GM12878 (cell line): ENCODE measurements around the gene ARHGAP30. TPM values are rescaled to one million over a fixed set of nuclear protein-coding genes. Genes with fewer than 3 reads are reported as not detected.
"Not testable (repeated sequence)": the region's sequence is repeated elsewhere in the genome, so short reads cannot be mapped to it uniquely, and the experiment has no call there.

Experiments
- ATAC-seq: fragments of 200-7000 bp; cut with Tn5 transposase; 3 replicates; pipeline ENCODE4 v1.9.1; 2020; ENCODE audit warnings: mild to moderate bottlenecking, moderate library complexity
- BruUV-seq: library from RNA; stranded (reverse); fragments of 400-500 nt; replicated peaks from 2 replicates; lab custom pipeline; 2021; lab: Mats Ljungman, UMichigan
- CTCF ChIA-PET: fragments of 300-600 bp; sonication (Branson Sonifier 250); formaldehyde crosslinking; extraction: SDS; loops from one replicate; lab custom pipeline; 2021; ENCODE audit warnings: inconsistent platforms; lab: Yijun Ruan, JAX
- POLR2A ChIA-PET: fragments of 350-600 bp; formaldehyde crosslinking; extraction: SDS; loops from one replicate; lab custom pipeline; 2021; ENCODE audit warnings: inconsistent platforms; lab: Charles Lee
- RAD21 ChIA-PET: fragments of 300-600 bp; sonication (Branson Sonifier 250); formaldehyde crosslinking; loops from one replicate; lab custom pipeline; 2023; ENCODE audit warnings: antibody characterized with exemption; ENCODE audit not compliant: unreplicated experiment; lab: Charles Lee
- SMC1A ChIA-PET: fragments of 300-600 bp; sonication (Branson Sonifier 250); formaldehyde crosslinking; loops from one replicate; lab custom pipeline; 2023; ENCODE audit not compliant: unreplicated experiment, uncharacterized antibody; lab: Charles Lee
- DNase-seq: peaks from one replicate; pipeline ENCODE4 v3.0.0-alpha.2; 2011; ENCODE audit warnings: low read depth, low spot score
- FAIRE-seq: peaks from 3 replicates; lab custom pipeline; 2011; peaks lifted over from hg19 to GRCh38; lab: Jason Lieb, UNC
- H2AFZ ChIP-seq: 2 replicates; pipeline ENCODE4 v1.6.0; 2011; ENCODE audit warnings: low read depth, low read length, control low read depth; ENCODE audit not compliant: control insufficient read depth
- H3K27ac ChIP-seq: 2 replicates; pipeline ENCODE4 v1.5.1; 2011; ENCODE audit warnings: control low read depth; ENCODE audit not compliant: control insufficient read depth, insufficient read depth
- H3K27me3 ChIP-seq, 2 experiments: replicated peaks in 1 of 2; 2 replicates each; pipeline versions ENCODE4 v1.6.0 to v1.6.1; 2011; ENCODE audit warnings: low read length in 1 of 2; ENCODE audit not compliant: control insufficient read depth in 2 of 2, insufficient read depth in 2 of 2
- H3K36me3 ChIP-seq, 2 experiments: 2 replicates each; pipeline ENCODE4 v1.5.1; 2011; ENCODE audit warnings: low read length in 1 of 2; ENCODE audit not compliant: control insufficient read depth in 2 of 2, insufficient read depth in 2 of 2
- H3K4me1 ChIP-seq: 2 replicates; pipeline ENCODE4 v1.6.1; 2011; ENCODE audit warnings: mild to moderate bottlenecking, low read length, moderate library complexity, mixed read lengths; ENCODE audit not compliant: control insufficient read depth, insufficient read depth
- H3K4me2 ChIP-seq: 2 replicates; pipeline ENCODE4 v1.6.0; 2011; ENCODE audit warnings: control low read depth; ENCODE audit not compliant: control insufficient read depth, insufficient read depth
- H3K4me3 ChIP-seq: fragments of 200-600 bp; sonication (generic); 2 replicates; pipeline ENCODE4 v1.5.1; 2016
- H3K79me2 ChIP-seq: 2 replicates; pipeline ENCODE4 v1.6.0; 2011; ENCODE audit warnings: low read length; ENCODE audit not compliant: control insufficient read depth, insufficient read depth
- H3K9ac ChIP-seq: 2 replicates; pipeline ENCODE4 v1.8.0; 2011; ENCODE audit warnings: low read length, control low read depth, mixed read lengths; ENCODE audit not compliant: control insufficient read depth, insufficient read depth
- H3K9me3 ChIP-seq: replicated peaks from 3 replicates; pipeline ENCODE4 v1.5.1; 2011; ENCODE audit warnings: mild to moderate bottlenecking, low read length; ENCODE audit not compliant: control insufficient read depth, insufficient read depth
- H4K20me1 ChIP-seq: 2 replicates; pipeline ENCODE4 v1.6.0; 2011; ENCODE audit not compliant: control insufficient read depth, insufficient read depth
- ASH2L ChIP-seq: fragments of 300-600, 200-600 bp; sonication (generic); IDR thresholded peaks from 2 replicates; pipeline ENCODE4 v1.6.1; 2017; ENCODE audit warnings: low read depth, mild to moderate bottlenecking, borderline replicate concordance
- CBFB ChIP-seq: IDR thresholded peaks from 2 replicates; pipeline ENCODE4 v1.6.1; 2016; ENCODE audit warnings: antibody characterized with exemption, low read depth
- HDAC6 ChIP-seq: fragments of 200-600 bp; sonication (generic); IDR thresholded peaks from one replicate; pipeline ENCODE4 v1.8.0; 2017; ENCODE audit warnings: antibody characterized with exemption; ENCODE audit not compliant: unreplicated experiment
- IRF5 ChIP-seq: fragments of 450-650 bp; IDR thresholded peaks from 2 replicates; pipeline ENCODE4 v1.6.1; 2017; ENCODE audit warnings: borderline replicate concordance
- JUND ChIP-seq: IDR thresholded peaks from 2 replicates; pipeline ENCODE4 v1.6.1; 2012; ENCODE audit warnings: low read depth, mild to moderate bottlenecking, low read length, improper control_type of control experiment, moderate library complexity
- MEF2A ChIP-seq: IDR thresholded peaks from 2 replicates; pipeline ENCODE4 v1.6.1; 2011; ENCODE audit warnings: low read depth, mild to moderate bottlenecking, low read length, moderate library complexity; ENCODE audit not compliant: insufficient read depth
- MEF2B ChIP-seq: fragments of 450-650 bp; IDR thresholded peaks from 2 replicates; pipeline ENCODE4 v1.6.1; 2018; ENCODE audit warnings: mild to moderate bottlenecking, moderate library complexity; ENCODE audit not compliant: partially characterized antibody, poor library complexity, severe bottlenecking
- NR2F1 ChIP-seq: fragments of 450-650 bp; conservative IDR thresholded peaks from 2 replicates; pipeline ENCODE4 v1.6.1; 2017; ENCODE audit warnings: mild to moderate bottlenecking
- PAX8 ChIP-seq: fragments of 450-650 bp; IDR thresholded peaks from 2 replicates; pipeline ENCODE4 v1.6.1; 2017; ENCODE audit warnings: mild to moderate bottlenecking, moderate library complexity
- POLR2AphosphoS2 ChIP-seq: IDR thresholded peaks from 2 replicates; pipeline ENCODE4 v1.6.1; 2011; ENCODE audit warnings: low read depth, mild to moderate bottlenecking, low read length, improper control_type of control experiment, moderate library complexity
- TBL1XR1 ChIP-seq: IDR thresholded peaks from 2 replicates; pipeline ENCODE4 v1.6.1; 2012; ENCODE audit warnings: low read depth, low read length, improper control_type of control experiment
- YY1 ChIP-seq: IDR thresholded peaks from 2 replicates; pipeline ENCODE4 v1.6.1; 2011; ENCODE audit warnings: low read depth, mild to moderate bottlenecking, low read length
- WGBS: methylation state at CpG from one replicate; pipeline ENCODE4 v1.1.6; 2016; ENCODE audit warnings: low lambda C conversion rate; ENCODE audit not compliant: insufficient replicate concordance, insufficient coverage; ENCODE audit errors: missing lambda C conversion rate; 5-methylcytosine and 5-hydroxymethylcytosine counted together
- in situ Hi-C: fragments of 300-500 bp; cut with MboI; formaldehyde crosslinking; loops from 9 replicates; pipeline ENCODE4 v1.14.3; 2018; ENCODE audit warnings: mixed read lengths
- intact Hi-C: fragments of 100-400 bp; cut with micrococcal nuclease; formaldehyde crosslinking; loops from one replicate; pipeline ENCODE4 v1.14.2; 2022; ENCODE audit not compliant: unreplicated experiment
- polyA plus RNA-seq, 11 experiments: library from polyadenylated mRNA; depleted of rRNA in 4 of 11; unstranded in 6 of 11; stranded (reverse) in 5 of 11; fragments of >200 nt; fragmentation: Nextera tagmentation in 4 of 11; fragmentation: Illumina TruSeq in 1 of 11; extraction: Ambion mirVana in 4 of 11; extraction: Trizol in 1 of 11; gene quantifications; 1 replicate in 1 of 11; 2 replicates in 10 of 11; pipeline versions ENCODE4 v1.2.1 to v1.2.3, GENCODE V29; 2011 to 2016; ENCODE audit warnings: inconsistent platforms in 2 of 11, missing spikeins in 2 of 11, low read depth in 1 of 11
- total RNA-seq, 4 experiments: library from RNA; depleted of rRNA in 3 of 4; stranded (reverse); fragments of >200 nt in 3 of 4; fragmentation: Illumina TruSeq in 1 of 4; extraction: Trizol in 1 of 4; gene quantifications; 2 replicates each; pipeline versions ENCODE4 v1.2.1 to v1.2.3, GENCODE V29; 2013 to 2021
- TF ChIP-seq, protein P1 (sequence below): fragments of 450-650 bp; IDR thresholded peaks from 2 replicates; pipeline ENCODE4 v1.6.1; 2017; ENCODE audit warnings: mild to moderate bottlenecking, low read depth, inconsistent platforms; ENCODE audit not compliant: poor library complexity, severe bottlenecking

Gene ARHGAP30
- total and polyA plus RNA-seq, 10 of the 15 experiments (the other 5 are each of a cell fraction or from before 2014, with no cell fraction given): 12.9 to 143 (median 76.3) TPM

- H3K4me3 ChIP-seq, in situ Hi-C loops, H3K36me3 ChIP-seq, H3K4me2 ChIP-seq, DNase-seq, H2AFZ ChIP-seq, ATAC-seq, intact Hi-C loops, FAIRE-seq, H3K9ac ChIP-seq, H3K9me3 ChIP-seq, H3K27me3 ChIP-seq, H3K27ac ChIP-seq, BruUV-seq: not testable (repeated sequence)
- 46% methylated on average over 6 of the region's 6 CpGs for WGBS
- peaks cover 11% of the 10 kb centered on the region; the same call in 1 of the 2 replicates for H4K20me1 ChIP-seq
- ChIA-PET POLR2A (interaction anchor here (1.5 kb wide), 1 partner anchor 55 kb away, joined by 4 read pairs; no protein-coding TSS in a partner anchor), RAD21 (interaction anchor here (1.5 to 7.1 kb wide), 2 partner anchors 18 to 45 kb away, joined by 4 to 107 read pairs; partner anchors contain the start of gene USF1), CTCF (interaction anchor here (0.7 to 8.6 kb wide), 2 partner anchors 24 to 75 kb away, joined by 3 to 84 read pairs; partner anchors contain the start of gene TSTD1), SMC1A (interaction anchor here (0.9 to 9.0 kb wide), 3 partner anchors 17 to 209 kb away, joined by 6 to 134 read pairs (median 8); partner anchors contain the start of gene USF1)
- H3K79me2 ChIP-seq: peaks cover 66% of the 10 kb centered on the region
- H3K4me1 ChIP-seq: peaks cover 17% of the 10 kb centered on the region
These were observed 5.8 kb downstream of the ARHGAP30 start for GRCh38 chr1:161063936-161064335.

DNA sequence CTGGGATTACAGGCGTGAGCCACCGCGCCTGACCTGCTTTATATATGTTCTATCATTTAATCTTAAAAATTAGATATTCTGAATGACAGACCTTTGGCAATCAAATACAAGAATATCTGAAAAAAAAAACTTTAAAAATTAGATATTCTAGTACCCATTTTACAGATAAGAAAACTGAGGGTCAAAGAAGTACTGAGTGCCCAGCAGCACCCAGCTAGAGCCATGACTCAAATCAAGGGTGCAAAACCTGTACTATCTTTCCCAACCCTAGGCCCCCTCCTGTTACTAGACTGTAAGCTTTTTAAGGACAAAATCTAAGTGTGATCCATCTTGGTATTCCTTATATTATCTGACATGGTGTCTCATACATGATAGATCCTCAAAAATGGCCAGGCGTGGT, 8.3 kb downstream of the ARHGAP30 start:
- in situ Hi-C loops (no loop called here), intact Hi-C loops (no loop called here)
- H2AFZ ChIP-seq: no peak overlapping the region
- no peaks in the 10 kb centered on the region for H3K27me3 ChIP-seq
- DNase-seq (no peak), ATAC-seq (no peak), FAIRE-seq (no peak)
- H4K20me1 ChIP-seq: peaks cover 4% of the 10 kb centered on the region; the same call in 1 of the 2 replicates
- peaks cover 9% of the 10 kb centered on the region; the same call in 1 of the 2 replicates for H3K4me1 ChIP-seq
- POLR2A ChIA-PET: interaction anchor here (0.6 to 1.3 kb wide), 5 partner anchors 8 to 109 kb away, joined by 3 to 5 read pairs (median 3); partner anchors contain the start of genes ARHGAP30, NIT1 and PFDN2
- no peak overlapping the region for H3K9ac ChIP-seq
- RAD21 ChIA-PET: interaction anchor here (1.0 kb wide), 1 partner anchor 20 kb away, joined by 3 read pairs; no protein-coding TSS in a partner anchor
- CTCF ChIA-PET: interaction anchor here (0.8 to 2.4 kb wide), 5 partner anchors 14 to 105 kb away, joined by 3 to 11 read pairs (median 4); partner anchors contain the start of genes PPOX and TSTD1
- peaks cover 2 to 9% of the 10 kb centered on the region in 2 experiments; a peak in 2 of 4 replicates for H3K36me3 ChIP-seq
- SMC1A ChIA-PET: interaction anchor here (1.5 to 2.5 kb wide), 3 partner anchors 21 to 66 kb away, joined by 4 to 7 read pairs (median 4); partner anchors contain the start of gene KLHDC9
- no peak overlapping the region for H3K4me2 ChIP-seq
- no peaks in the 10 kb centered on the region for H3K9me3 ChIP-seq
- WGBS: 94% methylated on average over 4 of the region's 4 CpGs
- no peak overlapping the region for H3K27ac ChIP-seq
- BruUV-seq: no TSS peak
- H3K4me3 ChIP-seq: no peak overlapping the region
- peaks cover 41% of the 10 kb centered on the region for H3K79me2 ChIP-seq
- TF ChIP-seq, protein P1, sequence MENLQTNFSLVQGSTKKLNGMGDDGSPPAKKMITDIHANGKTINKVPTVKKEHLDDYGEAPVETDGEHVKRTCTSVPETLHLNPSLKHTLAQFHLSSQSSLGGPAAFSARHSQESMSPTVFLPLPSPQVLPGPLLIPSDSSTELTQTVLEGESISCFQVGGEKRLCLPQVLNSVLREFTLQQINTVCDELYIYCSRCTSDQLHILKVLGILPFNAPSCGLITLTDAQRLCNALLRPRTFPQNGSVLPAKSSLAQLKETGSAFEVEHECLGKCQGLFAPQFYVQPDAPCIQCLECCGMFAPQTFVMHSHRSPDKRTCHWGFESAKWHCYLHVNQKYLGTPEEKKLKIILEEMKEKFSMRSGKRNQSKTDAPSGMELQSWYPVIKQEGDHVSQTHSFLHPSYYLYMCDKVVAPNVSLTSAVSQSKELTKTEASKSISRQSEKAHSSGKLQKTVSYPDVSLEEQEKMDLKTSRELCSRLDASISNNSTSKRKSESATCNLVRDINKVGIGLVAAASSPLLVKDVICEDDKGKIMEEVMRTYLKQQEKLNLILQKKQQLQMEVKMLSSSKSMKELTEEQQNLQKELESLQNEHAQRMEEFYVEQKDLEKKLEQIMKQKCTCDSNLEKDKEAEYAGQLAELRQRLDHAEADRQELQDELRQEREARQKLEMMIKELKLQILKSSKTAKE: no peak
- no peak for TF ChIP-seq JUND
- no peak for TF ChIP-seq IRF5
- TF ChIP-seq TBL1XR1: no peak
- no peak for TF ChIP-seq NR2F1
- no peak for TF ChIP-seq POLR2AphosphoS2
- no peak for TF ChIP-seq CBFB
- no peak for TF ChIP-seq YY1
- TF ChIP-seq ASH2L: no peak
- no peak for TF ChIP-seq PAX8
- no peak for TF ChIP-seq MEF2B
- no peak for TF ChIP-seq HDAC6
- TF ChIP-seq MEF2A: no peak
